Measurements from ENCODE around the gene LRRC4C.

Gene LRRC4C

GRCh38 chr11:41392596-41392995, 66.9 kb downstream of the LRRC4C start:
- Histone ChIP-seq H3K27me3 (no peaks in the 10 kb centered on the region), H3K4me1 (no peaks in the 10 kb centered on the region), H3K9me3 (no peaks in the 10 kb centered on the region), H3K27ac (no peak overlapping the region), H3K4me3 (no peak overlapping the region), H3K36me3 (no peaks in the 10 kb centered on the region)
- DNase-seq = no peak
- TF ChIP-seq CTCF (IDR thresholded peaks at IDR 0.05) = no peak
- intact Hi-C loops (cut with DNase I; ENCODE audit: low total_unique reads) = no loop called here

GRCh38 chr11:41389623-41390130, 69.8 kb downstream of the LRRC4C start:
- H3K36me3 ChIP-seq = no peaks in the 10 kb centered on the region
- DNase-seq = no peak
- H3K27me3 ChIP-seq = no peaks in the 10 kb centered on the region
- no peak overlapping the region for H3K27ac ChIP-seq
- H3K4me1 ChIP-seq = no peaks in the 10 kb centered on the region
- intact Hi-C loops (cut with DNase I; ENCODE audit: low total_unique reads) = no loop called here
- no peak overlapping the region for H3K4me3 ChIP-seq
- H3K9me3 ChIP-seq = no peaks in the 10 kb centered on the region
- TF ChIP-seq CTCF (IDR thresholded peaks at IDR 0.05) = no peak

- no peaks in the 10 kb centered on the region for H3K9me3 ChIP-seq
- no peak for TF ChIP-seq CTCF (IDR thresholded peaks at IDR 0.05)
- H3K36me3 ChIP-seq = no peaks in the 10 kb centered on the region
- no peak overlapping the region for H3K4me3 ChIP-seq
- intact Hi-C loops (cut with DNase I; ENCODE audit: low total_unique reads) = no loop called here
- no peaks in the 10 kb centered on the region for H3K27me3 ChIP-seq
- no peaks in the 10 kb centered on the region for H3K4me1 ChIP-seq
- no peak overlapping the region for H3K27ac ChIP-seq
- DNase-seq = no peak
Observed at GRCh38 chr11:41384329-41384728, 75.1 kb downstream of the LRRC4C start.

- Histone ChIP-seq H3K9me3 (no peaks in the 10 kb centered on the region), H3K27me3 (no peaks in the 10 kb centered on the region), H3K27ac (no peak overlapping the region), H3K4me1 (no peaks in the 10 kb centered on the region), H3K4me3 (no peak overlapping the region), H3K36me3 (no peaks in the 10 kb centered on the region)
- intact Hi-C loops (cut with DNase I; ENCODE audit: low total_unique reads) = no loop called here
- no peak for TF ChIP-seq CTCF (IDR thresholded peaks at IDR 0.05)
- DNase-seq = no peak
Observed at GRCh38 chr11:41383768-41384167, 75.7 kb downstream of the LRRC4C start.

- no peak for TF ChIP-seq CTCF (IDR thresholded peaks at IDR 0.05)
- H3K9me3 ChIP-seq = no peaks in the 10 kb centered on the region
- H3K27me3 ChIP-seq = no peaks in the 10 kb centered on the region
- H3K4me1 ChIP-seq = no peaks in the 10 kb centered on the region
- no peak for DNase-seq
- H3K27ac ChIP-seq = no peak overlapping the region
- no peak overlapping the region for H3K4me3 ChIP-seq
- intact Hi-C loops (cut with DNase I; ENCODE audit: low total_unique reads) = no loop called here
- H3K36me3 ChIP-seq = no peaks in the 10 kb centered on the region
Observed at GRCh38 chr11:41382927-41383326, 76.5 kb downstream of the LRRC4C start.

- no peak overlapping the region for H3K27ac ChIP-seq
- H3K27me3 ChIP-seq = no peaks in the 10 kb centered on the region
- DNase-seq = no peak
- intact Hi-C loops (cut with DNase I; ENCODE audit: low total_unique reads) = no loop called here
- no peaks in the 10 kb centered on the region for H3K9me3 ChIP-seq
- no peak overlapping the region for H3K4me3 ChIP-seq
- no peaks in the 10 kb centered on the region for H3K36me3 ChIP-seq
- no peaks in the 10 kb centered on the region for H3K4me1 ChIP-seq
- TF ChIP-seq CTCF (IDR thresholded peaks at IDR 0.05) = no peak
Observed at GRCh38 chr11:41379084-41379483, 80.4 kb downstream of the LRRC4C start.

Measured in tibial artery (tissue), 4 donors.